NK-92 (cell line): ENCODE measurements around the gene GPC5.
"Not testable (repeated sequence)": the region's sequence is repeated elsewhere in the genome, so short reads cannot be mapped to it uniquely, and the experiment has no call there.

ENCODE experiments used
- DNase-seq: peaks from one replicate; lab custom pipeline; 2025; ENCODE audit not compliant: unreplicated experiment; lab: John Stamatoyannopoulos, UW

The GPC5 gene

GRCh38 chr13:91647361-91647990, 249.1 kb downstream of the GPC5 start:
- no peak for DNase-seq

- no peak for DNase-seq
These were observed 249.6 kb downstream of the GPC5 start for GRCh38 chr13:91648012-91648411.

GRCh38 chr13:91649456-91649855, 251.0 kb downstream of the GPC5 start:
- DNase-seq: no peak

- DNase-seq: no peak
These were observed 254.2 kb downstream of the GPC5 start for GRCh38 chr13:91652404-91653301.

- DNase-seq: no peak
These were observed 257.3 kb downstream of the GPC5 start for GRCh38 chr13:91655731-91656130.

- DNase-seq: no peak
These were observed 258.9 kb downstream of the GPC5 start for GRCh38 chr13:91657283-91657682.

- DNase-seq: no peak
These were observed 261.0 kb downstream of the GPC5 start for GRCh38 chr13:91659256-91660075.

GRCh38 chr13:91660076-91660415, 261.6 kb downstream of the GPC5 start:
- no peak for DNase-seq

- DNase-seq: no peak
These were observed 263.5 kb downstream of the GPC5 start for GRCh38 chr13:91661692-91662490.

GRCh38 chr13:91664039-91664438, 265.6 kb downstream of the GPC5 start:
- DNase-seq: no peak

- no peak for DNase-seq
These were observed 269.1 kb downstream of the GPC5 start for GRCh38 chr13:91667486-91667885.

GRCh38 chr13:91668866-91669495, 270.6 kb downstream of the GPC5 start:
- no peak for DNase-seq

GRCh38 chr13:91674347-91674746, 275.9 kb downstream of the GPC5 start:
- DNase-seq: not testable (repeated sequence)

GRCh38 chr13:91684746-91685145, 286.3 kb downstream of the GPC5 start:
- no peak for DNase-seq

GRCh38 chr13:91690944-91691343, 292.5 kb downstream of the GPC5 start:
- DNase-seq: no peak

GRCh38 chr13:91693466-91693865, 295.0 kb downstream of the GPC5 start:
- DNase-seq: no peak

- DNase-seq: no peak
These were observed 299.9 kb downstream of the GPC5 start for GRCh38 chr13:91698308-91698707.

GRCh38 chr13:91698767-91699166, 300.3 kb downstream of the GPC5 start:
- DNase-seq: no peak

- DNase-seq: no peak
These were observed 301.4 kb downstream of the GPC5 start for GRCh38 chr13:91699863-91700262.

GRCh38 chr13:91701975-91702374, 303.6 kb downstream of the GPC5 start:
- DNase-seq: no peak
